DMS79 treated with DMSO at 0.1 percent for 48 hours (cell line): ENCODE data around the gene NEU2.
"Not testable (repeated sequence)": the region's sequence is repeated elsewhere in the genome, so short reads cannot be mapped to it uniquely, and the experiment has no call there.

Experiments
- DNase-seq: peaks from one replicate; lab custom pipeline; 2025; lab: John Stamatoyannopoulos, UW

The NEU2 gene

DNA sequence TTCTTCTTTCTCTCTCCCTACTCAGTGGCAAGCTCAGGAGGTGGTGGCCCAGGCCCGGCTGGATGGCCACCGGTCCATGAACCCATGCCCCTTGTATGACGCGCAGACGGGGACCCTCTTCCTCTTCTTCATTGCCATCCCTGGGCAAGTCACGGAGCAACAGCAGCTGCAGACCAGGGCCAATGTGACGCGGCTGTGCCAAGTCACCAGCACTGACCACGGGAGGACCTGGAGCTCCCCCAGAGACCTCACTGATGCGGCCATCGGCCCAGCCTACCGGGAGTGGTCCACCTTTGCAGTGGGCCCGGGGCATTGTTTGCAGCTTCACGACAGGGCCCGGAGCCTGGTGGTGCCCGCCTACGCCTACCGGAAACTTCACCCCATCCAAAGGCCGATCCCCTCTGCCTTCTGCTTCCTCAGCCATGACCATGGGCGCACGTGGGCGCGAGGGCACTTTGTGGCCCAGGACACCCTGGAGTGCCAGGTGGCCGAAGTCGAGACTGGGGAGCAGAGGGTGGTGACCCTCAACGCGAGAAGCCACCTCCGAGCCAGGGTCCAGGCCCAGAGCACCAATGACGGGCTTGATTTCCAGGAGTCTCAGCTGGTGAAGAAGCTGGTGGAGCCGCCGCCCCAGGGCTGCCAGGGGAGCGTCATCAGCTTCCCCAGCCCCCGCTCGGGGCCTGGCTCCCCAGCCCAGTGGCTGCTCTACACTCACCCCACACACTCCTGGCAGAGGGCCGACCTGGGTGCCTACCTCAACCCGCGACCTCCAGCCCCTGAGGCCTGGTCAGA, 1.8 kb downstream of the NEU2 start:
- no peak for DNase-seq

DNA sequence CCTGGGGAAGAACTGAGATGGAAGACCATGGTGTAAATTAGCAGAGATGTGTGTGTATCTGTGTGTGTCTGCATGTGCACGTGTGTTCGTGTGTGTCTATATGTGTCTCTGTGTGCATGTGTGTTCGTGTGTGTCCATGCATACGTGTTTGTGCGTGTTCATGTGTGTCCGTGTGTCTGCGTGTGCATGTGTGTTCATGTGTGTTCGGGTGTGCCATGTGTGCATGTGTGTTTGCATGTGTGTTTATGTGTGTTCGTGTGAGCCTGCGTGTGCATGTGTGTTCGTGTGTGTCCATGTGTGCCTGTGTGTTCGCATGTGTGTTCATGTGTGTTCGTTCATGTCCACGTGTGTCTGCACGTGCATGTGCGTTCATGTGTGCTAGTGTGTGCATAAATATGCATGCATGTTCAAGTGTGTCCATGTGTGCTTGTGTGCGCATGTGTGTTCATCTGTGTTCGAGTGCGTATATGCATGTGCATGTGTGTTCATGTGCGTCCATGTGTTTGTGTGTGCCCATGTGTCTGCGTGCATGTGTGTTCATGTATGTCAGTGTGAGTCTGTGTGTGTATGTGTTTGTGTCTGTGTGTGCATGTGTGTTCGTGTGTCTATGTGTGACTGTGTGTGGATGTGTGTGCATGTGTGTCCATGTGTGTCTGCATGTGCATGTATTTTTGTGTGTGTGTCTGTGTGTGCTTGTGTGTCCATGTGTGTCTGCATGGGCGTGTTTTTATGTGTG, 3.1 kb downstream of the NEU2 start:
- no peak for DNase-seq

DNA sequence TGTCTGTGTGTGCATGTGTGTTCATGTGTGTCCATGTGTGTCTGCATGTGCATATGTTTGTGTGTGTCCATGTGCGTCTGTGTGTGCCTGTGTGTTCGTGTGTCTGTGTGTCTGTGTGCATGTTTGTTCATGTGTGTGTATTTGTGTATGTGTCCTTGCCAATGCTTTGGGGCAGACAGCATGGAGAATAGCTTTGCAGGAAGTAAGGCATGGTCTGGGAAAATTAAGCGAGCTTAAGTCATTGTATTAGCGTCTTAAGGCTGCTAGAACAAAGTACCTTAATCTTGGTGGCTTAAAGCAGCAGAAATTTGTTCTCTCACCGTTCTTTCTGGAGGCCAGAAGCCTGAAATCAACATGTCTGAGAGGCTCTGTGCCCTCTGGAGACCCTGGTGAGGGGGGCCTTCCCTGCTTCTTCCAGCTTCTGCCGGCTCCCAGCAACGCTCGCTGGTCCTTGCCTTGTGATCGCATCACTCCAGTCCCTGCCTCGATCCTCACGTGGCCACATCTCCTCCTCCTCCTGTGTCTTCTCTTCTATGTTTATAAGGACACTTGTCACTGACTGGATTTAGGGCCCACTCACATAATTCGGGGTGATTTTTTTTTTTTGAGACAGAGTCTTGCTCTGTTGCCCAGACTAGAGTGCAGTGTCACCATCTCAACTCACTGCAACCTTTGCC, 3.8 kb downstream of the NEU2 start:
- DNase-seq = no peak

DNA sequence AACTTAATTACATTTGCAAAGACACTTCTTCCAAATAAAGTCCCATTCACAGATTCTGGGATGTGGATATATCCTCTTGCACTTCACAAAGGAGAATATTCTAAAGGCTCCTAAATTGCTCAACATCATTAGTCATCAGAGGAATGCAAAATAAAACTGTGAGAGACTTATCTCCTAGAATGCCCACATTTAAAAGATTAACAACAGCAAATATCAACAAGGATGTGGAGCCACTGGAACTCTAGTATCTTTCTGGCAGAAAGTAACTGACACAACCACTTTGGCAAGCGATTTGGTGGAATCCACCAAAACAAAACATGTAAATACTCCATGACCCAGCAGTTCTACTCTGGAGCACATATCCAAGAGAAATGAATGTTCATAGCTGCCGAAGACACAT, 4.6 kb downstream of the NEU2 start:
- no peak for DNase-seq

DNA sequence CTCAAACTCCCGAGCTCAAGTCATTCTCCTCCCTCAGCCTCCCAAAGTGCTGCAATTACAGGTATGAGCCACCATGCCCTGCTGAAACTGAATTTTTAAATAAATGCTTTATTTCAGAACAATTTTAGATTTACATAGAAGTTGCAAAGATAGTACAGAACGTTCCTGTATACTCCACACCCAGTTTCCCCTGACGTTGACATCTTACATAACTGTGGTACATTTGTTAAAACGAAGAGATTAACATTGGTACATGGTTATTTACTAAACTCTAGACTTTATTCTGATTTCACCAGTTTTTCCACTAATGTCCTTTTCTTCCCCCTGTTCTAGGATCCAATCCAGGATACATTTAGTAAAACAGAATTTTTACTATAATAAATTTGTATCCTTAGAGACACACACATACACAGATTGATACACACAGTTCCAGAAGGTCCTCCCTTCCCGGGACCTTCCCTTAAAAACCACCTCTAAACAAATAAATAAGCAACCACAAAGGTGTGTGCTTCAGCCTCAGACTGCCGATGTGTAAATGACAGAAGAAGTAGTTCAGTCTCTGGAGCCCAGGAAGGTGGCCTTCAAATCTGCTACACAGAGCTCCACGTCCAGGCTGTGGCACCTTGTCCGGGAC, 6.9 kb downstream of the NEU2 start:
- no peak for DNase-seq

DNA sequence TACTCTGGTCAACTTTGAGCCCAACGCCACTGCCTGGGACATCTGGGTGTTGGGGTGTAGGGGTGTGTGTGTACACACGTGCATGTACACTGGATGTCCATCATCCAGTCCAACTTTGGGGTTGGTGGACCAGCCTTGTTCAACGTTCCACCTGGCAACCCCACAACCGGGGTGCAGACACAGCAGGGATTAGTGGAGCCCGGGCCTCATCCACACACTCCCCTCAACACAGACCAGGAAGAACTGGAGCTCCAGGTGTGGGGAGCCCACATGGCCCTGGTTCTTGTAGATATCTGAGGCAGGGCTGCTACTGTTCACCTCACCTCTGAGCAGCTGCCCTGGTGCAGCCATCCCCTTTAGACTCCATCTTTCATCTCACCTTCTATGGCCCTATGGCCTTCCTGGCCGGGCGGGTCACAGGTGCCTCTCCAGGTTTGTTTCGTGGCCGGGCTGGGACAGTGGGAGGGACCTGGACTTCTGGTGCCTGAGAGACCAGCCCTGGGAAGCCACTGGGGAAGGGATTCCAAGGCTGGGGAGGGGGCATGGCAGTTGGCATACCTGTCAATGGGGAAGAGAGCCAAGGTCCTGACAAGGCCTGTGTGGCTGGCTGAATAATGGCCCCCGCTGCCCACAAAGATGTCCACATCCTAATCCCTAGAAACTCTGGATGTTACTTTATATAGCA, 7.5 kb downstream of the NEU2 start:
- no peak for DNase-seq

DNA sequence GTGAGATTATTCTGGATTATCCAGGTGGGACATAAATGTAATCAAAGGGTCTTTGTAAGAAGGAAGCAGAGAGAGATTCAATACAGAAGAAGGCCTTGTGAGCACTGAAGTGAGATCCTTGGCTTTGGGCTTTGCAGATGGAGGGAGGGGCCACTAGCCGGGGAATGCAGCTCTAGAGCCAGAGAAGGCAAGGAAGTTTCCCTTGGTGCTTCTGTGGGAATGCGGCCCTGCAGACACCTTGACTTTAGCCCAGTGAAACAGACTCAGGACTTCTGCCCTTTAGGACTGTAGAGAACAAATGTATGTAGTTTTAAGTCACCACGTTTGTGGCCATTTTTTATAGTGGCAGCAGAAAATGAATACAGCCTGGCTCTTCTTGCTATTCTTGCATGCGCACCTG, 8.1 kb downstream of the NEU2 start:
- no peak for DNase-seq

DNA sequence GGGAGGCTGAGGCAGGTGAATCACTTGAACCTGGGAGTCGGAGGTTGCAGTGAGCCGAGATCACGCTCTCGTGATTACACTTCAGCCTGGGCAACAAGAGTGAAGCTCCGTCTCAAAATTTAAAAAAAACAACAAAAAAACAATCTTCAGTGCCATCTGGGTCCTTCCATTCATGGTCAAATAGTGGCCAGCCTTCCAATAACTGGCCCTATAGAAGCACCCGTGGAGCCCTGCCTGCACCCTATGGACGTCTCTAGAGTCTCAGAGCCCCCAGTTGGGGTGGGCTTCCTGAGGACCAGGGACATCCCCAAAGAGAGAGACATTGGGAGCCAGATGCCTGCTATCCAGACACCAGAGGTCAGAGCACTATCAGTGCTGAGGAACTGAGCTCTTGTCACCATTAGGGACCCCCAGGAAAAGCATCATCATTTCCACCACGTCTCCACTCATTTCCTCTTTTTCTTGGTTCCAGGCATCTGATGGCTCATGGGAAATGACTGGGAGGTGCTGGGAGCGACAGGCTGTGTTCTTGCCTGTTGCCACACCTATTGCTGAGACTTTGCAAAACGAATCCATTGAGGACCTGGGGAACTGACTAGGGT, 9.4 kb downstream of the NEU2 start:
- DNase-seq = no peak

DNA sequence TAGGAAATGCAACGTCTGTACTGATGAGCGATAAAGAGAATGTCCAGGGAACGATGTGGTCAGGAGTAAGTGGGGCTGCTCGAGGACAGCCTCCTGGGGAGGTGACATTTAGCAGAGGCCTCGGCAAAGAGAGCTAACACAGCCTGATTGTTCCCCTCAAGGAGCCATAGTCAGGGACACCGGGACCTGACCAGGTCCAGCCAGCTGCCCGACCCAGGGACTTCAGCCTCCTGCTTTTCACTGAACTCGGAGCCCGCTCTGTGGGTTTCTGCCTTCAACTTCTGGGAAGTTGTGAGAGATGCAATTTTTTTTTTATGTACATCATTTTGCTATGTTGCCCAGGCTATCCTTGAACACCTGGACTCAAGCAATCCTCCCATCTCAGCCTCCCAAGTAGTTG, 10.1 kb downstream of the NEU2 start:
- DNase-seq = no peak

DNA sequence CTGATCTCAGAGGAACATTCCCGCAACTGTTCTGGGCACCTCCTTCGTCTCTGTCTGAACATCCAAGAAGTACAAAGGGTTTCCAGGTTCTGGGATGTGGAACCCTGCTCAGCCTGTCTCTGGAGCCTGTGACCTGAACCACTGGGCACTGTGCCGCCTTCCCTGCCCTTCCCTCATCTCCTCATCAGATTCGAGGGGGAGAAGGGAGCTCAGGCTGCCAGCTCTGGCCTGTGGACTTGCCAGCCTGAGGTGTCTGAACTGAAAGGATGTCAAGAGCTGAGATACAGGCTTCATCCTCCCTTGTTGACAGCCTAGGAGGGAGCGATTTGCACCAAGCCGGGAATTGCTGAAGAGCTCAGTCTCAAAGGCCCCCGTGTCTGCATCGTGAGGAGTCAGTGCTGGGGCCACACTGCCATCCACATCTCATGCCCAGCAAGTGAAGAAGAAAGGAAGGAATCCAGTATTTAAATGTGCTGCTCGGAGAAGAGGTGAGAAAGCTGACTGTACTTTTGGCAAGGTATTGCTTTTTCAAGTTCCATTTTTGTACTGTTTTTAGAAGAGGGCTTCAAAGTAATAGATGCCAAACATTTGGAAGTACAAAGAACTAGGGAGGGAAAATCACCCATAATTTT, 12.6 kb downstream of the NEU2 start:
- DNase-seq = no peak

DNA sequence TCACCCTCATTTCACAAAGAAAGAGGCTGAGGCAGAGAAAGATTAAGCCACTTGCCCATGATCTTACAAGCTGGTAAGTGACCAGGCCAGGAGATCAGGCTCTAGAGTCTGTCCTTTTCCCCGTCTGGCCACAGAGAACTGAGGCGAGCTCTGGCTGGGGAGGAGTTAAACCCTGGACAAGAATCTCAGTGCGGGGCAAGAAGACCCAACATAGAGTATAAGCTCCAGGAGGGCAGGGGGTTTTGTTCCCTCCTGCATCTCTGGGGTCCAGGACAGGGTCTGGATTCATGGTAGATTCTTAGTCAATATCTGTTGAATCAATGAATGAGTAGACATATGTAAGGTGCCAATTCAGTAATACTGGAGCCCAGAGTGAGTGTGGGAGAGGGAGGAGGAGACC, 14.7 kb downstream of the NEU2 start:
- DNase-seq = no peak

DNA sequence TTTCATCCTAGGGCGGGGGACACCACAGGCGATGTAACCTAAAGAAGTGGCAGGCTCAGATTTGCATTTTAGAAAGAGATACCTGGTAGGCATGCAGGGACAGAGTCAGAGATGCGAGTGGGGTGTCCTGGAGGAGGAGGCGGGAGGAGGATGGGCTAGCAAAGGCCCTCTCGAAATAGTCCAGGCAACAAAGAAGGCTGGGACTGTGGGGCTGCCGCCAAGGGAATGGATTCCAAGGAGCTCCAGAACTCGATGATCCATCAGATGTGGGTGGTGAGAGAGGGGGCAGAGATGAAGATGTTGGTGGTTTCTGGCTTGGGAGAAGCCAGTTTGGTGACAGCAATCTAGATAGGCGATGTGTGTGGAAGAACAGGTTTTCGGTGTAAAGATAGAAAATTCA, 15.2 kb downstream of the NEU2 start:
- DNase-seq = no peak

DNA sequence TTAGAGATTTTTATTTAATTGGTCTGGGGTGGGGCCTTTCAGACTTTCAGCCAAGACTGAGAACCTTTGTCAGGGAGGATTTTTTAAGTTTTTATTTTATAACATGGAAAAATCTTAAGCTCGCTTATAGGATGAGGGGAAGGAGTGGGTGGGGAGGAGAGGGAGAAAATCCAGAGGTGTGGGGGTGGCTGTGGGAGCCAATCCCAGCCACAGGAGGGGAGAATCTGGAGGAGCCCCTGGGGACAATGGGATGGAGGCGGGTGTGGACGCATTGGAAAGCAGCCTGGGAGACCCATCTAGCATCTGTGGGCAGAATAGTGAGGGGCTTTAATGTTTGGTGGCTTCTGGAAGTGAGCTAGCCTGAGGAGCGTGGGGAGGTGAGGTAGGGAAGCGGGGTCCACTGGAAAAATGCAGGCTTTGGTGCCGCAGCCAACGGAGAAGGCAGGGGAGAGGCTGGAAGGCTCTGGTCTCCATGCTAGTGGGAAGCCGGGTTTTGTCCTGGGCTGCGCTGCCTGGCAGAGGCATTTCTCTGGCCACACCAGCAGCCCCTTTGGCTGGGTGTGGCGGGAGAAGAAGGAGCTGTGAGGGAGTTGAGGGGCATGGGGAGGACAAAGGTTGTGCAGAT, 16.2 kb downstream of the NEU2 start:
- DNase-seq = no peak

DNA sequence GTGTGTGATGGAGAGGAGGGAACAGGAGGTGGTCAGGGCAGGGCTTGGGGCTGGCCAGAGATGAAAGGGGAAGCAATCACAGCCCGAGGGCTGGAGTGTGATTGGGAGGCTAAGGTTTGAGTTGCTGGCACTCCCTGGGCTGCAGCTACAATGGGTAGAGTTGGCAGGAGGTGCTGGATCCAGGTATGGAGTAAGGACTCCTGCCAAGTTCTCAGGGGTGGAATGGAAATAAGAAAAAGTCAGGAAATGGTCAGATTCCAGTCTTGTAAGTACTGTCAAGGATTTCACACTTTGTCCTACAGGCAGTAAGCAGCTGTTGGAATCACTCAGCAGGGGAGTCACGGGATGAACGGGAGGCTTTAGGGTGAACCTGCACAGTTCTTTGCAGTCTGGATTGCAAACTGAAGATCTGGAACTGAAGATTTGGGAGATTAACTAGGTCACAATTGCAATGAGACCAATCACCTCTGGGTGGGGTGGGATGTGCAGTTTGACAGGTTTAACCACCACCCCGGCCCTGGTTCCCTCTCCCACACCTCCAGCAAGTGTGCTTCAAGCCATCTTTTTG, 16.8 kb downstream of the NEU2 start:
- no peak for DNase-seq

DNA sequence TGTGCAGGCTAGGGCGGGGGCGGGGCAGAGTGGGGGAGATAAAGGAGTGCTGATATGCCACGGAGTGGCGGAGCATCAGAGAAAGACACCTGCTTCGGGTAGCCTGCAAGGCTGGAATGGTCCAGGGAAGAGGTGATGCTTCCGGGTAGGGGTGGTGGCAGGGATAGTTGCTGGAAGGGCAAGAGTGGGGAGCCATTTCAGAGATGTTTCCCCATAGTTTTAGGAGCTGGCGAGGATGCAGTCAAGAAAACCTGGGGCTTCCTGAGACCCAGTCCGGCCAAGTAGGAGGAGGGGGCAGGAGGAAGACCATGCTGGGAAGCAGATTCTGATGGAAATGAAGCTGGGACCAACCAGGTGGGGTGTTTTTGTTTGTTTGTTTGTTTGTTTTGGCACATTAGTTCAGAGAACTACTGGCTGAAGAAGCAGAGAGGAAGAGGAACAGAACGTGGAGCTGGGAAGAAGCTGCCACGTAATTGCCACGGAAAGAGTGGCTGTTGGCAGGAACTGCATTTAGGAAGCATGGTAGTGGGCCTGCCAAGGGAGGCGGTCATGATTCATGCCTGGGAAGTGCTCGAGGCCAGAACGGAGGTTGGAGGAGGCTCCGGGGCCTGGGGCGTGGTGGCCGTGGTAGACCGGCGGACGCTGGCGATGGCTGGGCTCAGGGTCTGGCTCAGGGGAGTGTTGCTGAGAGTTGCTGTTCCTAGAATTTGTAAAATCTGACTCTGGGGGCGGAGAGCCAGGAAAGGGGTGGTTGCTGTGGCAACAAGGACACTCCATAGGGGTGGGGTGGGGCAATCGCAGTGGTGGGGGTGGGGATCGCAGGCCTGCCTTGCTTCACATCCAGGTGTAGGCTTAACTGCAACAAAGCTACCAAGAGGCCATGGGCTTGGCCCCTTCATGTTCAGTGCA, 19.0 kb downstream of the NEU2 start:
- DNase-seq = no peak

DNA sequence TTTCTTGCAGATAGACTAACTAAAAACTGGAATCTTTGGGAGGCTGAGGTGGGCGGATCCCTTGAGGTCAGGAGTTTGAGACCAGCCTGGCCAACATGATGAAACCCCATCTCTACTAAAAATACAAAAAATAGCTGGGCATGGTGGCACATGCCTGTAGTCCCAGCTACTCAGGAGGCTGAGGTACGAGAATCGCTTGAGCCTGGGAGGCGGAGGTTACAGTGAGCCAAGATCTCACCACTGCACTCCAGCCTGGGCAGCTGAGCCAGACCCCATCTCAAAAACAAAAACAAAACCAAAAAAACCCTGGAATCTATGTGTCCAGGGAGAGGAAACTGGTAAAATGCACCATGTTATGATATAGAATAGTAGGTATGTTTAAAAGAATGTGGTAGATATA, 20.0 kb downstream of the NEU2 start:
- DNase-seq = not testable (repeated sequence)

DNA sequence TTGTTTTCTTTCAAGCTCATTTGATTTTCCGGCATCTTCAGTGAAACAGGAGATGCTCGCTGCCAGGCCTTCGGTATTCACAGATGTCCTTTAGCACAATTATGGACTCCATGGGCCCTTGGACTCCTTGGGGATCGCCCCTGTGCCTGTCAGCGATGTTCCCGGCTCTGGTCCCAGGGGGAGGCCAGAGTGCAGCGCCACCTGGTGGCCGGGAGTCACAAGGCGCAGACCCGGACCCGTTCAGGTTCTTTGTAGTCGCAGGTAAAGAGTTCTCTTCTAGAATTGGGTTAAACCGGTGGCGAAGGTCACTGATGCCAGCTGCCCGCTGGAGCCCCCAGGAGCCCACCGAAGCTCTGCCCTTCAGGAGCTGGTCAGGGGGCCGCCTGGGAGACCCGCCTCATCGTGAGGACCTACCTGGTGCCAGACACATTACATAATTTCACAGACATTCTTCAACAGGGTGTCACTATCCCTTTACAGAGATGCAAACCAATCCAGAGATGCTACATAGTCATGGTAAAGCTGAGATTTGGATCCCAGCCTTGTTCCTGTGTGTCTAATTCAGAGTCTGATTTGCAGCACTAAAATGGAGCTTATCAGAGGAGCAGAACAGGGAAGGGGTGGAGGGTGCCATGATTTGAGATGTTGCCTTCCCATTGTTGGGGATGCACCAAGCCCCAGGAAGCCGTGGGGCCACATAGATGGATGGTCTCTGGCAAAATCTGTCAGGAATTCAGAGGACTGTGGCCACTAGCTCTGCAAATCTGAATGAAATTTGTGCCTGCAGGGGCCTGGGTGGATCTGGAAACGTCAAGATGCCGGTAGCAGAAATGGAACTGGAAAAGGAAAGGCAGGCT, 21.7 kb downstream of the NEU2 start:
- no peak for DNase-seq

DNA sequence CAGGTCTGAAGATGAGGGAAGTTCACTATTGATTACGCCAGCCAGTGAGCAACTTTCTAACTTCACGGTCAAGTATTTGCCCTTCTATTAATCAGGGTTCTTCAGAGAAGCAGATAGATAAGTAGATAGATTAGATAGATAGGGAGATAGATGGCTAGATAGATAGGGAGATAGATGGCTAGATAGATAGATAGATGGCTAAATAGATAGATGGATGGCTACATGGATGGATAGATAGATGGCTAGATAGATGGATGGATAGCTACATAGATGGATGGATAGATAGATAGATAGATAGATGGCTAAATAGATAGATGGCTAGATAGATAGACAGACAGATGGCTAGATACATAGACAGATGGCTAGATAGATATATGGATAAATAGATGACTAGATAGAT, 22.9 kb downstream of the NEU2 start:
- DNase-seq = no peak
